Liver (tissue), 9 donors: ENCODE results near the gene INTS12. TPM values are rescaled to one million over a fixed set of nuclear protein-coding genes. Genes with fewer than 3 reads are reported as not detected.

Experiments used
- DNase-seq: peaks from one replicate; pipeline ENCODE4 v3.0.0-alpha.2; 2017; ENCODE audit warnings: low spot score
- H3K27ac ChIP-seq, 2 donors: one replicate each; pipeline ENCODE4 v1.7.0; 2013; ENCODE audit warnings: inconsistent platforms in 2 of 2, low read length in 2 of 2, control low read depth in 1 of 2, low read depth in 1 of 2, mild to moderate bottlenecking in 1 of 2
- H3K27me3 ChIP-seq, 4 donors: one replicate each; pipeline versions ENCODE4 v1.6.1 to v1.7.0; 2013; ENCODE audit warnings: low read length in 3 of 4, inconsistent platforms in 1 of 4, mild to moderate bottlenecking in 1 of 4, moderate library complexity in 1 of 4; ENCODE audit not compliant: control insufficient read depth in 4 of 4, insufficient read depth in 4 of 4
- H3K36me3 ChIP-seq, 4 donors: one replicate each; pipeline versions ENCODE4 v1.6.1 to v1.7.0; 2013; ENCODE audit warnings: low read length in 3 of 4, mild to moderate bottlenecking in 3 of 4, low read depth in 1 of 4, moderate library complexity in 1 of 4; ENCODE audit not compliant: control insufficient read depth in 4 of 4, insufficient read depth in 3 of 4
- H3K4me1 ChIP-seq, 4 donors: one replicate each; pipeline versions ENCODE4 v1.6.1 to v1.7.0; 2013; ENCODE audit warnings: low read length in 3 of 4, mild to moderate bottlenecking in 3 of 4, moderate library complexity in 1 of 4; ENCODE audit not compliant: control insufficient read depth in 4 of 4, insufficient read depth in 4 of 4
- H3K4me3 ChIP-seq, 3 donors: one replicate each; pipeline versions ENCODE4 v1.6.1 to v1.7.0; 2013; ENCODE audit warnings: low read length in 3 of 3, control low read depth in 1 of 3, low read depth in 1 of 3, mild to moderate bottlenecking in 1 of 3
- H3K9ac ChIP-seq, 2 donors: one replicate each; pipeline ENCODE4 v1.7.0; 2013; ENCODE audit warnings: low read length in 2 of 2, mild to moderate bottlenecking in 2 of 2, moderate library complexity in 2 of 2, control low read depth in 1 of 2, low read depth in 1 of 2
- H3K9me3 ChIP-seq, 4 donors: one replicate each; pipeline versions ENCODE4 v1.6.1 to v1.7.0; 2013; ENCODE audit warnings: low read length in 3 of 4; ENCODE audit not compliant: control insufficient read depth in 4 of 4
- HNF4G ChIP-seq: IDR thresholded peaks from 2 replicates; pipeline ENCODE4 v1.6.1; 2016; ENCODE audit warnings: antibody characterized with exemption
- JUND ChIP-seq, 2 donors: IDR thresholded peaks; 2 replicates each; pipeline ENCODE4 v1.6.1; 2016; ENCODE audit warnings: antibody characterized with exemption in 2 of 2
- WGBS: extraction: QIAGEN DNeasy Blood & Tissue Kit; methylation state at CpG from one replicate; pipeline ENCODE4 v1.1.7; 2013; 5-methylcytosine and 5-hydroxymethylcytosine counted together
- polyA plus RNA-seq, 2 donors: library from polyadenylated mRNA; stranded (reverse) in 1 of 2; unstranded in 1 of 2; fragments of 200-250 nt in 1 of 2; fragments of >200 nt in 1 of 2; fragmentation: Nextera tagmentation in 1 of 2; extraction: Ambion mirVana in 1 of 2; gene quantifications; one replicate each; pipeline versions ENCODE4 v1.2.1 to v1.2.3, GENCODE V29; 2013 to 2015
- total RNA-seq, 2 donors: library from RNA; depleted of rRNA; stranded (reverse); fragments of >200 nt; gene quantifications; one replicate each; pipeline ENCODE4 v1.2.3, GENCODE V29; 2014
- donor health status: healthy.
- donor health status: healthy.
- donor health status: healthy.
- donor health status: healthy.
- donor health status: healthy.

Gene INTS12
- total and polyA plus RNA-seq, 4 donors = 9.4 to 16.4 (median 13.5) TPM

- Histone ChIP-seq H3K27me3 (no peaks in the 10 kb centered on the region), H3K4me1 (peaks cover 0 to 4% (median under 1%) of the 10 kb centered on the region in 4 donors), H3K36me3 (no peaks in the 10 kb centered on the region), H3K4me3 (no peak overlapping the region), H3K9ac (no peak overlapping the region), H3K9me3 (no peaks in the 10 kb centered on the region), H3K27ac (no peak overlapping the region)
- TF ChIP-seq JUND (IDR thresholded peaks at IDR 0.05) (no peak), HNF4G (no peak)
- DNase-seq = no peak
- WGBS = 66% methylated on average over 3 of the region's 3 CpGs
These were observed 75.2 kb downstream of the INTS12 start for GRCh38 chr4:105633241-105633640.

Other genes starting within 250 kb of the INTS12 start
- gene PPA2, start 234.6 kb downstream of the INTS12 start, total RNA-seq = 10 to 100 TPM; 48.3 to 60.0 TPM
- gene PPA2, start 234.6 kb downstream of the INTS12 start, polyA plus RNA-seq = 100 to 1,000 TPM in 1 of 2 donors, 10 to 100 TPM in 1; 81.6 to 102 TPM
- gene ARHGEF38, start 156.1 kb downstream of the INTS12 start, total RNA-seq = under 1 TPM; 0.23 to 0.50 TPM
- gene ARHGEF38, start 156.1 kb downstream of the INTS12 start, polyA plus RNA-seq = under 1 TPM; 0.03 to 0.92 TPM
- gene GSTCD, start 95 bp upstream of the INTS12 start, total RNA-seq = 1 to 10 TPM; 7.1 to 8.7 TPM
- 1 to 10 TPM; 1.2 to 1.5 TPM for gene GSTCD, start 95 bp upstream of the INTS12 start, polyA plus RNA-seq
- gene NPNT, start 186.8 kb upstream of the INTS12 start, total RNA-seq = 1 to 10 TPM; 1.7 to 4.4 TPM
- 1 to 10 TPM; 1.3 to 2.3 TPM for gene NPNT, start 186.8 kb upstream of the INTS12 start, polyA plus RNA-seq